Stomach (tissue), 9 donors: ENCODE results near the gene UTS2B. TPM values are rescaled to one million over a fixed set of nuclear protein-coding genes. Genes with fewer than 3 reads are reported as not detected.

ENCODE experiments used
- DNase-seq, 2 donors: peaks; one replicate each; pipeline versions ENCODE4 v3.0.0 to v3.0.0-alpha.2; 2013 to 2019
- H3K27ac ChIP-seq, 5 donors: fragments of 200-600 bp in 4 of 5; sonication (generic) in 4 of 5; one replicate each; pipeline ENCODE4 v1.5.1; 2013 to 2019; ENCODE audit warnings: mild to moderate bottlenecking in 1 of 5, moderate library complexity in 1 of 5
- H3K27me3 ChIP-seq, 3 donors: fragments of 200-600 bp; sonication (generic); one replicate each; pipeline ENCODE4 v1.5.1; 2017 to 2019; ENCODE audit warnings: mixed run types in 1 of 3
- H3K36me3 ChIP-seq, 4 donors: fragments of 200-600 bp; sonication (generic); 1 replicate in 3 of 4; 2 replicates in 1 of 4; pipeline ENCODE4 v1.5.1; 2016 to 2019
- H3K4me1 ChIP-seq, 4 donors: fragments of 200-600 bp; sonication (generic); one replicate each; pipeline ENCODE4 v1.5.1; 2016 to 2019
- H3K4me3 ChIP-seq, 4 donors: fragments of 200-600 bp; sonication (generic) in 3 of 4; one replicate each; pipeline ENCODE4 v1.5.1; 2016 to 2019; ENCODE audit warnings: mild to moderate bottlenecking in 1 of 4
- H3K9me3 ChIP-seq, 4 donors: fragments of 200-600 bp; sonication (generic); one replicate each; pipeline ENCODE4 v1.5.1; 2016 to 2019
- EP300 ChIP-seq: sonication (generic); formaldehyde crosslinking; IDR thresholded peaks from one replicate; pipeline ENCODE4 v1.6.1; 2017; ENCODE audit warnings: antibody characterized with exemption
- POLR2A ChIP-seq, 4 donors: fragments of 450-650 bp; IDR thresholded peaks; one replicate each; pipeline ENCODE4 v1.6.1; 2016; ENCODE audit warnings: antibody characterized with exemption in 4 of 4, control low read depth in 2 of 4, mild to moderate bottlenecking in 1 of 4, moderate library complexity in 1 of 4
- POLR2AphosphoS5 ChIP-seq, 3 donors: sonication (generic); formaldehyde crosslinking; IDR thresholded peaks; one replicate each; pipeline ENCODE4 v1.6.1; 2016; ENCODE audit warnings: antibody characterized with exemption in 3 of 3
- WGBS, 5 donors: extraction: QIAGEN DNeasy Blood & Tissue Kit in 3 of 5; methylation state at CpG; one replicate each; pipeline versions ENCODE4 v1.1.5 to v1.1.7; 2013 to 2018; 5-methylcytosine and 5-hydroxymethylcytosine counted together
- intact Hi-C: fragments of 100-400 bp; cut with DNase I; formaldehyde crosslinking; loops from one replicate; pipeline ENCODE4 v1.15.1; 2023; ENCODE audit warnings: low total_unique reads
- polyA plus RNA-seq, 3 donors: library from polyadenylated mRNA; stranded (reverse); fragments of 200-250 nt; gene quantifications; one replicate each; pipeline ENCODE4 v1.2.3, GENCODE V29; 2013
- total RNA-seq, 5 donors: library from RNA; depleted of rRNA; stranded (reverse); fragments of >200 nt; gene quantifications; one replicate each; pipeline versions ENCODE4 v1.1.0 to v1.2.3, GENCODE V29; 2014 to 2016
- TF ChIP-seq, protein P1 (sequence below), 7 experiments: fragments of 450-650 bp in 4 of 7; fragments of 200-600 bp in 3 of 7; sonication (generic) in 3 of 7; IDR thresholded peaks; one replicate each; pipeline ENCODE4 v1.5.1; 2016 to 2019; ENCODE audit warnings: antibody characterized with exemption in 7 of 7, control low read depth in 2 of 7, mild to moderate bottlenecking in 1 of 7
- donor health status: healthy with polysubstance abuse.
- donor health status: Bipolar disorder and iron deficiency.
- donor health status: healthy.

The UTS2B gene
- total and polyA plus RNA-seq, 8 donors: 0.20 to 0.46 TPM; not detected in 6

DNA sequence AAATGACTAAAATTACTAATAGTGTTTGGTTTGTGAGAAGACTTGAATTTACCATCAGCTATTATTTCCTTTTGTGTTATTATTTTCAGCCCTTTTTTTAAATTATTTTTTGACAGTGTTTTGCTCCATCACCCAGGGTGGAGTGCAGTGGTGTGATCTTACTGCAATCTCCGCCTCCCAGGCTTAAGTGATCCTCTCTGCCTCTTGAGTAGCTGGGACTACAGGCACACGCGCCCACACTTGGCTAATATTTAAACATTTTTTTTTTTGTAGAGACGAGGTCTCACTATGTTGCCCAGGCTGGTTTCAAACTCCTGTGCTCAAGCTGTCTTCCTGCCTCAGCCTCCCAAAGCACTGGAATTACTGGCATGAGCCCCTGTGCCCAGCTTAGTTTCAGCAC, 31.7 kb upstream of the UTS2B start:
- no peak for TF ChIP-seq POLR2A (IDR thresholded peaks at IDR 0.05)
- TF ChIP-seq EP300: no peak
- no peak for TF ChIP-seq POLR2AphosphoS5 (IDR thresholded peaks at IDR 0.05)
- TF ChIP-seq, protein P1, sequence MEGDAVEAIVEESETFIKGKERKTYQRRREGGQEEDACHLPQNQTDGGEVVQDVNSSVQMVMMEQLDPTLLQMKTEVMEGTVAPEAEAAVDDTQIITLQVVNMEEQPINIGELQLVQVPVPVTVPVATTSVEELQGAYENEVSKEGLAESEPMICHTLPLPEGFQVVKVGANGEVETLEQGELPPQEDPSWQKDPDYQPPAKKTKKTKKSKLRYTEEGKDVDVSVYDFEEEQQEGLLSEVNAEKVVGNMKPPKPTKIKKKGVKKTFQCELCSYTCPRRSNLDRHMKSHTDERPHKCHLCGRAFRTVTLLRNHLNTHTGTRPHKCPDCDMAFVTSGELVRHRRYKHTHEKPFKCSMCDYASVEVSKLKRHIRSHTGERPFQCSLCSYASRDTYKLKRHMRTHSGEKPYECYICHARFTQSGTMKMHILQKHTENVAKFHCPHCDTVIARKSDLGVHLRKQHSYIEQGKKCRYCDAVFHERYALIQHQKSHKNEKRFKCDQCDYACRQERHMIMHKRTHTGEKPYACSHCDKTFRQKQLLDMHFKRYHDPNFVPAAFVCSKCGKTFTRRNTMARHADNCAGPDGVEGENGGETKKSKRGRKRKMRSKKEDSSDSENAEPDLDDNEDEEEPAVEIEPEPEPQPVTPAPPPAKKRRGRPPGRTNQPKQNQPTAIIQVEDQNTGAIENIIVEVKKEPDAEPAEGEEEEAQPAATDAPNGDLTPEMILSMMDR (IDR thresholded peaks at IDR 0.05): no peak
- WGBS, 5 donors: 72 to 87% (median 78%) methylated on average over 4 of the region's 4 CpGs
- peaks cover 0 to 12% (median 1%) of the 10 kb centered on the region in 4 donors for H3K4me1 ChIP-seq
- H3K27me3 ChIP-seq: no peaks in the 10 kb centered on the region
- H3K9me3 ChIP-seq: no peaks in the 10 kb centered on the region
- no peak for DNase-seq
- H3K4me3 ChIP-seq: no peak overlapping the region
- peaks cover 22 to 76% (median 73%) of the 10 kb centered on the region in 4 donors for H3K36me3 ChIP-seq
- H3K27ac ChIP-seq: no peak overlapping the region
- intact Hi-C loops: no loop called here

DNA sequence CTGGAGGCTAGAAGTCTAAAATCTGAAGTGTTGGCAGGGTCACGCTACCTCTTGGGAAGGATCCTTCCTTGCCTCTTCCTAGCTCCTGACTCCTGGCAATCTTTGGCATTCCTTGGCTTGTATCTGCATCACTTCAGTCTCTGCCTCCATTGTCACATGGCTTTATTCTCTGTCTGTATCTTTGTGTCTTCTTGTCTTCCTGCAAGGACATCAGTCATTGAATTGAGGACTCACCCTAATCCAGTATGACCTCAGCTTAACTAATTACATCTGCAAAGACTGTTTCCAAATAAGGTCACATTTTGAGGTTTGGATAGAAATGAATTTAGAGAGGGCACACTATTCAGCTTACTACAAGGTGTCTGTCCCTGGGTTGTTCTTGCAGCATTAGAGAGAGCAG, 31.1 kb upstream of the UTS2B start:
- 92 to 100% (median 98%) methylated on average over 1 of the region's 1 CpG for WGBS, 5 donors
- intact Hi-C loops: no loop called here
- peaks cover 22 to 76% (median 73%) of the 10 kb centered on the region in 4 donors for H3K36me3 ChIP-seq

DNA sequence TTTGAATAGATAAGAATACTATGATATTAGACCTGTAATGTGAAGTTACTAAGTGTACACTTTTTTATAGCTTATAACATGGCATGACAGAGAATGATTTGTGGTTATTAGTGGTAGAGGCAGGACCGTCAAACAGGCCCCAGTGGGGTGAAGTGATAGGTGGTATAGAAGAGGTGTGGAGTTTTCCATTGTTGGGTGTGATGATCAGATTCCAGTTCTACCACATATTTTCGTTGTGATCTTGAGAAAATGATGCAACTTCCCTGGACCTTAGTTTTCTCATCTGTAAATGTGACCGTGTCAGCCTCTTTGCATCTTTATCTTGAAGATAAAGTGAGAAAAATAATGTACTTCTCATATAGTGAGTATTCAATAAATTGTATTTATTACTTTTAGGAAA, 30.3 kb upstream of the UTS2B start:
- no peak overlapping the region for H3K4me3 ChIP-seq
- peaks cover 0 to 18% (median 14%) of the 10 kb centered on the region in 4 donors for H3K4me1 ChIP-seq
- DNase-seq: no peak
- peaks cover 22 to 73% (median 71%) of the 10 kb centered on the region in 4 donors for H3K36me3 ChIP-seq
- no peaks in the 10 kb centered on the region for H3K27me3 ChIP-seq
- no peak overlapping the region for H3K27ac ChIP-seq
- TF ChIP-seq POLR2A (IDR thresholded peaks at IDR 0.05) (no peak), EP300 (no peak), POLR2AphosphoS5 (IDR thresholded peaks at IDR 0.05) (no peak)
- TF ChIP-seq, protein P1 (IDR thresholded peaks at IDR 0.05): no peak
- intact Hi-C loops: no loop called here
- WGBS, 5 donors: 83 to 93% (median 87%) methylated on average over 3 of the region's 3 CpGs
- H3K9me3 ChIP-seq: no peaks in the 10 kb centered on the region

More for the DNA sequence above, 31.1 kb upstream of the UTS2B start:
- H3K4me3 ChIP-seq: no peak overlapping the region
- DNase-seq: no peak
- no peaks in the 10 kb centered on the region for H3K27me3 ChIP-seq
- H3K9me3 ChIP-seq: no peaks in the 10 kb centered on the region
- no peak overlapping the region for H3K27ac ChIP-seq
- peaks cover 0 to 14% (median 7%) of the 10 kb centered on the region in 4 donors for H3K4me1 ChIP-seq
- TF ChIP-seq POLR2AphosphoS5 (IDR thresholded peaks at IDR 0.05): no peak
- no peak for TF ChIP-seq POLR2A (IDR thresholded peaks at IDR 0.05)
- TF ChIP-seq, protein P1 (IDR thresholded peaks at IDR 0.05): no peak
- no peak for TF ChIP-seq EP300

DNA sequence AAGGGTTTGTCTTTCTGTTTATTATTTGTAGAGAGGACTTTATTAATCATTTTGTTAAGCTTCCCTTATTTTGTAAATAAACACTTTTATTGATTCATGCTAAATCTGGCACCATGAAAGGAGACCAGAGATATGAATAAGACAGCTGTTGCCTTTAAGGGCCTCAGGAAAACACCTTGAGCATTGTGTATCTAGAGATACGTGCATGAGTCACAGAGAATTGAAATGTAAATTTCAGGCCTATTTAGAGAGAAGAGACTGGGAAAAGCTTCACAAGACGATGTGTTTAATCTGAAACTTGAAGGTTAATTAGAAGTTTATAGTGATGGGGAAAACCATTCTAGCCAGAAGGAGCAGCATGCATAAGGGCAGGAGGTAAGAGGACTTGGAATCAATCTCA, 28.6 kb upstream of the UTS2B start:
- Histone ChIP-seq H3K27me3 (no peaks in the 10 kb centered on the region), H3K4me3 (no peak overlapping the region), H3K36me3 (peaks cover 22 to 64% (median 61%) of the 10 kb centered on the region in 4 donors), H3K27ac (no peak overlapping the region), H3K4me1 (peaks cover 0 to 30% (median 17%) of the 10 kb centered on the region in 4 donors), H3K9me3 (no peaks in the 10 kb centered on the region)
- DNase-seq: no peak
- intact Hi-C loops: no loop called here
- TF ChIP-seq POLR2AphosphoS5 (IDR thresholded peaks at IDR 0.05) (no peak), EP300 (no peak), POLR2A (IDR thresholded peaks at IDR 0.05) (no peak)
- TF ChIP-seq, protein P1 (IDR thresholded peaks at IDR 0.05): no peak
- 54 to 81% (median 77%) methylated on average over 2 of the region's 2 CpGs for WGBS, 5 donors
